ENCODE results near the gene RRP1B.

RRP1B gene

GRCh38 chr21:43739621-43740435 is 80.5 kb downstream of the RRP1B start:
- in situ Hi-C loops (cut with MboI; ENCODE audit: low sequenced_read_pairs) = no loop called here

GRCh38 chr21:43740497-43741156 is 81.3 kb downstream of the RRP1B start:
- in situ Hi-C loops (cut with MboI; ENCODE audit: low sequenced_read_pairs) = no loop called here

- in situ Hi-C loops (cut with MboI; ENCODE audit: low sequenced_read_pairs) = no loop called here
Measured at GRCh38 chr21:43741423-43742096, 82.2 kb downstream of the RRP1B start.

- in situ Hi-C loops (cut with MboI; ENCODE audit: low sequenced_read_pairs) = no loop called here
Measured at GRCh38 chr21:43743947-43744346, 84.6 kb downstream of the RRP1B start.

GRCh38 chr21:43744725-43745124 is 85.4 kb downstream of the RRP1B start:
- in situ Hi-C loops (cut with MboI; ENCODE audit: low sequenced_read_pairs) = no loop called here

Measured in hTERT RPE-1 (cell line).